Kasumi-1 (cell line): Measurements from ENCODE around the gene B3GLCT.
A peak's percentile ranks its signal among the peaks of the same experiment; 100 is the strongest.
"Not testable (repeated sequence)": the region's sequence is repeated elsewhere in the genome, so short reads cannot be mapped to it uniquely, and the experiment has no call there.

ENCODE experiments used
- DNase-seq, 2 experiments: peaks; one replicate each; lab custom pipeline; 2025; lab: John Stamatoyannopoulos, UW

Gene B3GLCT

DNA sequence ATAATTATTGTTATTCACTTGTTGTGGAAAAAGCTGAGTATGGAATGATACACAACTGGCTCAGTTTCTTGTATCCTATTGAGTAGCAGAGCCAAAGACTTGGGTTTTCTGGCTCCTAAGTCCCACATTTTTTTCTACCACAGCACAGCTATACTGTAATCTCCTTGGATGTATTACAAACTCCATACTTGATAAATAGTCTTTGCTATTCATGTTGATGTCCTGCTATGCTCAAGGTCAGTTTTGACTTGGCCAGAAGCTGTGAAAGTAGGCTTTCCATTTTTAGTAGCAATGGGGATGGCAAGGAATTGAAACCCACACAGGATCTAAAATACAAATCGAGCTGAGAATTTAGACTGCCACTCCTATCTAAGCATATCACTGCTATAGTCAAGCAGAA, 79.1 kb downstream of the B3GLCT start:
- no peak for DNase-seq

- no peak for DNase-seq
Measured at GRCh38 chr13:31282741-31283455, 83.1 kb downstream of the B3GLCT start.

DNA sequence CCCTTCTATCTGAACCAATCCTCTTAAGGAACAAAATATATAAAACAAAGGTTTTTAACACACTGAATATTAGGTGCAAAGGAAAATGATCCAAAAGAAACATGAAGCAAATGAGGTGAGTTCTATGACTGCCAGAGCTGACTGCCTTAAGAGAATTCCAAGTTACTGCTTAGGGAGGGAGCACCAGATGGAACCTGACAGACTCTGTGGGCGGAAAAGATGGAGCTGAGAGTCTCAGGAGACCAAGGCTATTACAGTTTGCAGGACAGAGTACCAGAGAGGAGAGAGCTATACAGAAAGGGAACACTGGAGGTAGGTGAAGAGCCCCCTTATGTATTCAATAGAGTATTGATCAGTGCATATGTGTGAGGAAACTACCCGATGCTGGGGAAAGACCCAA, 87.2 kb downstream of the B3GLCT start:
- DNase-seq: no peak

GRCh38 chr13:31301119-31301518, 101.3 kb downstream of the B3GLCT start:
- no peak for DNase-seq

- no peak for DNase-seq
Measured at GRCh38 chr13:31310356-31310755, 110.6 kb downstream of the B3GLCT start.

DNA sequence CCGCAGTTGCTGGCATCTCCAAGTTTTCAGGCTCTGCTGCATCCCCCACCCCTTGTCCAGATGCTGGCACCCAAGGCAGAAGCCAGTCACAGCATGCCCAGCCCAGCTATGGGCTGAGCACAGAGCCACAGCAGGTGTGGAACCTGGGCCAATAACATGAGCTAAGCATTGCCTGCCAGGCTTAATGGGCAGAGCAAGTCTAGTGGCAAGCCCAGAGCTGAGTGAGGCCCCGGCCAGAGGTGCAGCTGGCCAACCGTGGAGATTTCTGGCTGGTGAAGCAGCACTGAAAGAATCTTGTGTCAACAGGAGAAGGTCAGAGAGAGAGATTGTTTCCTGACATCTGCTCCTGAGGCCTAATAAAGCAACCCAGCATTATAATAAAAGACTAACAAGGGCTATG, 111.0 kb downstream of the B3GLCT start:
- no peak for DNase-seq

DNA sequence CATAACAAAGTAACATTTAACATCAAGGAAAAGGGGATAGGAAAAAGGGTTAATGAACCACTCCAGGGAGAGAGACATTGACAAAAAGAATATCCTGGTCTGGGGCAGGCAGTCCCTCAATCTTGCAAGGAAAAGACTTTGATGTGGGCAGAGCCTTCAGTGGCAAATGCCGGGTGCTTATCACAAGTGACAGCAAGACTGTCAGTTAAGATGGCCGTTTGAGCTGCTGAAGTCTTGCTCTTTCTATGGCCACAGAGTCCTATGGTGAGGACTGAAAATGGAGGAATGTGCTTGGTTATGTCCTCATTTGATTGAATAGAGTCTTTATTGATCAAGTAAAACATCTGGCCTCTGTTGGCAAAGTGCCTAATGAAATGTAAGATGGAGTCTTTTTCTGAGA, 112.1 kb downstream of the B3GLCT start:
- DNase-seq: no peak

DNA sequence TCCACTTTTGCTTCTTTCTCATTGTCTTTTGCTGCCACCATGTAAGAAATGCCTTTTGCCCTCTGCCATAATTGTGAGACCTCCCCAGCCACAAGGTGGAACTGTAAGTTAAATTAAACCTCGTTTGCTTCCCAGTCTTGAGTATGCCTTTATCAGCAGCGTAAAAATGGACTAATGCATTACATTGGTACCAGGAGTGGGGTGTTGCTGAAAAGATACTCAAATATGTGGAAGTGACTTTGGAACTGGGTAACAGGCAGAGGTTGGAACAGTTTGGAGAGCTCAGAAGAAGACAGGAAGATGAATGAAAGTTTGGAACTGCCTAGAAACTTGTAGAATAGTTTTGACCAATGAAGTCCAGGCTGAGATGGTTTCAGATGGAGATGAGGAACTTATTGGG, 115.2 kb downstream of the B3GLCT start:
- no peak for DNase-seq

- DNase-seq: no peak
Measured at GRCh38 chr13:31320946-31321345, 121.2 kb downstream of the B3GLCT start.

- no peak for DNase-seq
Measured at GRCh38 chr13:31321457-31321856, 121.7 kb downstream of the B3GLCT start.

DNA sequence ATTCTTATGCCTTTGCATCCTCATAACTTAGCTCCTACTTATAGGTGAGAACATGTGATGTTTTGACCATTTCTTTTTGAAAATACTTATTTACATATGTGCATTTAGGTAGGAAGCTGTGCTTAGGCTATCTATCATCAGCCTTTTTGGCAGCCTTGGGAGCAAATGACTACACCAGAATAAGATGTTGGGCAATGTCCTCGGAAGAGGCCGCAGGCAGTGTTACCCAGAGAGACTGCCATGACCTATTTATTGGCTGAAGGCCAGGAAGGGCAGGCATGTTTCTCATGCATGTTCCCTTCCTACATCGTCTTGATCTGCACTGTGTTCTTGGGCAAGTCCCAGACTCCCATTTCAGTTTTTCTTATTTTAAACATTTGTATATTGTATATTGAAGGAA, 122.3 kb downstream of the B3GLCT start:
- DNase-seq: no peak

DNA sequence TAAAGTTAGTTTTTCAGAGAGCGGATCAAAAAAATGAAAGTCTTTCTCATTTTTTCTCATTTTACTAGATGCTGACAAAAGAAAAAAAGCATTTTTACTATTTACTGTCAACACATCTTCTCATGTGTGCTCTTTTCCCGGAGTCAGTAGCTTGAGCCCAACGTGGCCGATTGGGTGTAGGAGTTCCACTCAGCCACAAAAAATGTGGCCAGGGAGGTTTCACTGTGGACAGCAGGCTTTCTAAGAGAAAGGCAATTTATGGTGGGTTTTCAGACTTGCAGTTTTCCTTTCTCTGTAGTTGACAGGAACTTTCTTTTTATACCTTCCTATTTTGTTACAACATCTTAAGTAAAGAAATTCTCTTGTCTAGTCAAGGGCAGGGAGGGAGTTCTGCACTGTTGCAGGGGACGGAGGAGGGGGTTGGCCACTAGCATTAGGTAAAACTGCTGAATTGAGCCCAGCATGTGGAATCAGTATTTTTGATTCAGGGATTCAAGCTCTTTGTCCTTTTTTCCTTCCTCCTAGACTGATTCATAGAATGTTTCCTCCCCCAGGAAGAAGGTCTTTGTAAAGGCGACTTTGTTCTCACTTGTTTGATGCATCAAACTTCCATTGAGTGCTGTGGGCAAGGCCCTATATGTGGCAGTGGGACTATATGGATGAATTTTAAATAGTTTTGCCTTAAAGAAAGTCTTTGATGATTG, 123.1 kb downstream of the B3GLCT start:
- DNase-seq: no peak

GRCh38 chr13:31327182-31327860, 127.5 kb downstream of the B3GLCT start:
- no peak for DNase-seq

DNA sequence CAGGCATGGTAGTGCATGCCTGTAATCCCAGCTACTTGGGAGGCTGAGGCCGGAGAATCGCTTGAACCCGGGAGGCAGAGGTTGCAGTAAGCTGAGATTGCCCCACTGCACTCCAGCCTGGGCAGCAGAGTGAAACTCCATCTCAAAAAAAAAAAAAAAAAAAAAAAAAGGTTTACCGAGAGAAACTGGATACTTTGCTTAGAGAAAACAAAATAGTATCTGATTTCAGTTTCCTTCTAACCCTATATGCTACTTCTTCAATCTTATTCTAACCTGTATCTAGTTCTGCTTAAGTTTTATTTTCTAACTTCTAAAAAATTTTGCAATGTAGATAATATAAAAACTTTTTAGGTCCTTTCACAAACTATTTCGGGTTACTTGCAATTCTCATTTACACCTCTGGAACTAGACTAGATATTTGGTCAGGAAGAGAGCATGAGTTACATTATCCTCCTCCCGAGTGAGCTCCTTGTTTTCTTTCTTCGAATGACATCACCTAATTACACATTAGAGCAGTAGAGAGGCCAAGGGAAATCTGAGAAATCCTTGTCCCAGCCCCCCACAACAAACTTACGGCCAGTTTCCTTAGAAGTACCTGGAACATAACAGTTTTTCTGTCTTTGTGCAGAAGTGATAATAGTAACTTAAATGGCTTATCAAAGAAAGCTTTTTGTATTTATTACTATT, 128.9 kb downstream of the B3GLCT start:
- no peak for DNase-seq

DNA sequence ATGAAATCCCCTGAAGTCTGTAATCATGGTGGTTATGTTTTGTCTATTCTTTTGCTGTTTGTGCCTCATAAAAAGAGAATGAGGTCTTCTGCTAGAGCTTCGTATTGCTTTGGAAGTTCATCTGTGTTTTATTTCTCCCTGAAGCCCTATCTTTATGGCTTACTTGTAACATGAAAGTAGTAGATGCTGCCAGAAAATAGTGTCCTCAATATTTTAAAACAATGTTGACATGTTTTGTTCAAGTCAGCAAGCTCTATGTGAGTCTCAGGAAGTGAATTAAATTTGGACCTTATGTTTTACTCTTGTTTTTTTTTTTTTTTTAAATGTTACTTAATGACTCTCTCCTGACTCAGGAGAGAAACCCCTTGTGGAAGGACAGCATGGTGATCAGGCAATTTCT, 130.5 kb downstream of the B3GLCT start:
- DNase-seq: no peak

GRCh38 chr13:31331068-31331467, 131.3 kb downstream of the B3GLCT start:
- no peak for DNase-seq

DNA sequence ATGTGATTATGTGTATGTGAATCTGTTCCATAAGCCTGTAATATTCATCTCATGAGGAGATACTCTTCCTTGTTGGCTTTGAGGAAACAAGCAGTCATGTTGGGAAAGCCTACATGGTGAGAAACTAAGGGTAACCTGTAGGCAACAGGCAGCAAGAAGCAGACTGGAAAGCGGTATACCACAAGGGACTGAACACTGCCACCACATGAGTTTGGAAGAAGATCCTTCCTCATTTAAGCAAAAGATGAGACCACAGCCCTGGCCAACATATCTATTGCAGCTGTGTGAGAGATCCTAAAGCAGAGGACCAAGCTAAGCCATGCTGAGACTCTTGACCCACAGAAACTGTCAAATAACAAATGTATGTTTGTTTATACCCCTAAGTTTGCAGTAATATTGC, 134.8 kb downstream of the B3GLCT start:
- peak; percentile 37 to 51 for DNase-seq

DNA sequence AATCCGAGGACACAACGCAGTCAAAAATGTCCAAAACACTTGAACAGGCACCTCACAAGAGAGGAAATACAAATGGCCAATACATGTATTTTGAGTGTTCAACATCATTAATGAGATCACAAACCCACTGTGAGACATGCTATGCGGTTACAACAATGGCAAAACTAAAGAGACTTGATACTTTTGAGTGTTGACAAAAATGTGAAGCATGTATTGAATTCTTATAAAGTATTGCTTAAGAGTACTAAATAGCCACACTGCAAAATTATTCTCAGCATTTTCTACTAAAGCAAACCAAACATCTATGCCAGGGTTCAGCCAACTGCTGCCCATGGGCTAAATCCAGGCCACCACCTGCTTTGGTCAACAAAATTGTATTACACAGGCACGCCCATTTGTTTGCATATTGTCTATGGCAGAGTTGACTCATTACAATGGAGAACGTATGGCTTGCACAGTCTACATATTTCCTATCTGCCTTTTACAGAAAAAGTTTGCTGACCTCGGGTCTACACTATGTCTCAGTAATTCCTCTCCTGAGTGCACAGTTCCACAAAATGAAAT, 135.3 kb downstream of the B3GLCT start:
- DNase-seq: no peak

DNA sequence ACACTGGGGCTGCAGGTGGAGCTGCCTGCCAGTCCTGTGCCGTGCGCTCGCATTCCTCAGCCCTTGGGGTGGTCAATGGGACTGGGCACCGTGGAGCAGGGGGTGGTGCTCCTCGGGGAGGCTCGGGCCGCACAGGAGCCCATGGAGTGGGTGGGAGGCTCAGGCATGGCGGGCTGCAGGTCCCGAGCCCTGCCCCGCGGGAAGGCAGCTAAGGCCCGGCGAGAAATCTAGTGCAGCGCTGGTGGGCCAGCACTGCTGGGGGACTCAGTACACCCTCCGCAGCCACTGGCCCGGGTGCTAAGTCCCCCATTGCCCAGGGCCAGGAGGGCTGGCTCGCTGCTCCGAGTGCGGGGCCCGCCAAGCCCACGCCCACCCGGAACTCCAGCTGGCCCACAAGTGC, 139.8 kb downstream of the B3GLCT start:
- DNase-seq: not testable (repeated sequence)

DNA sequence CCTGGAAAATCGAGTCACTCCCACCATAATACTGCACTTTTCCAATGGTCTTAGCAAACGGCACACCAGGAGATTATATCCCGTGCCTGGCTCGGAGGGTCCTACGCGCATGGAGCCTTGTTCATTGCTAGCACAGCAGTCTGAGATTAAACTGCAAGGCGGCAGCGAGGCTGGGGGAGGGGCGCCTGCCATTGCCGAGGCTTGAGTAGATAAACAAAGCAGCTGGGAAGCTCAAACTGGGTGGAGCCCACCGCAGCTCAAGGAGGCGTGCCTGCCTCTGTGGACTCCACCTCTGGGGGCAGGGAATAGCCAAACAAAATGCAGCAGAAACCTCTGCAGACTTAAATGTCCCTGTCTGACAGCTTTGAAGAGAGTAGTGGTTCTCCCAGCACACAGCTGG, 141.1 kb downstream of the B3GLCT start:
- not testable (repeated sequence) for DNase-seq

DNA sequence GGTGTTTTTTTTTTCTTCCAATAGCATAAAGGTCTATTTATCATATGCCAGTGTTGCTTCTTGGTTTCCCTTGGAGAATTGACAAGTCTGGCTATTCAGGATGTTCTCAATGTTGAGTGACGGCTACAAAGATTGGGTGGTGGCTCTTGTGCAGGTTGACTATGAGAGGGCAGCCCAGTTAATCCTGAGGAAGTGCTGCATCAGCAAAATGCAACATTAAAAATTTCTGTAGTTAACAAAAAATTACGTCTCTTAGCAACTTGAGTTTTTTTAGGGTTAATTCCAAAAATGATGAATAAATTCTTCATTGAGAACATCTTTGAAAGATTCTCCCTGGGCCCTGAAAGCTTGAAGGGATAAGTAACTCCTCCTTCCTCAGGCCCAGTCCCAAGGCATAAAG, 147.1 kb downstream of the B3GLCT start:
- no peak for DNase-seq

DNA sequence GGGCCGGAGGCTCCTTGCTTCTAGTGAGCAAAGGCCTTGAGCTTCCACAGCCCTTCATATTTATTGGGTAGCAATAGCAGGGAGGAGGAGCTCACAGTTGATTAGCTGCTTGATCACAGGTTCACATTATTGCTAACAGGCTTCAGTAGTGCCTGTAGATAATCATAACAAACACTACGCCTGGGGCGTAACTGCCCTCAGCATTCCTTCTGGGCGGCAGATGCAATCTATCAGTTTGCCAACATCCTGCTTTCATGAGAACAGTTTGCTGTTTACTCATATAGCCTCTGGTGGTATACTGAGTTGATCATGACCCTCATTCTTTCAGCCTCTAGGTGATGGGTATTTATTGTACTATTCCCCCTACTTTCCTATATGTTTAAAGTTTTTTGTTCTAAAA, 149.4 kb downstream of the B3GLCT start:
- no peak for DNase-seq
